A549 (cell line): ENCODE measurements around the gene OR10AD1. TPM values are rescaled to one million over a fixed set of nuclear protein-coding genes. Genes with fewer than 3 reads are reported as not detected.

Experiments
- ATAC-seq, 2 experiments: fragments of 200-7000 bp in 1 of 2; fragments of >200 bp in 1 of 2; cut with Nextera tagmentation in 1 of 2; cut with Tn5 transposase in 1 of 2; 3 replicates each; pipeline versions ENCODE4 v1.8.0 to v1.9.1; 2018 to 2020; ENCODE audit warnings: mild to moderate bottlenecking in 1 of 2, moderate library complexity in 1 of 2
- CTCF ChIA-PET: fragments of 300-600 bp; sonication (Branson Sonifier 250); formaldehyde crosslinking; extraction: SDS; loops from one replicate; lab custom pipeline; 2021; ENCODE audit warnings: antibody characterized with exemption, inconsistent platforms; lab: Yijun Ruan, JAX
- POLR2A ChIA-PET: fragments of 350-600 bp; formaldehyde crosslinking; extraction: SDS; loops from one replicate; lab custom pipeline; 2021; ENCODE audit warnings: antibody characterized with exemption, inconsistent platforms; lab: Yijun Ruan, JAX
- DNase-seq, 2 experiments: peaks; one replicate each; pipeline versions ENCODE4 v3.0.0 to v3.0.0-alpha.2; 2011 to 2016; ENCODE audit warnings: low read depth in 1 of 2, low spot score in 1 of 2
- FAIRE-seq: peaks from 2 replicates; lab custom pipeline; 2011; peaks lifted over from hg19 to GRCh38; lab: Jason Lieb, UNC
- H3K27ac ChIP-seq, 2 experiments: fragments of >200 bp; sonication (Bioruptor Twin); formaldehyde crosslinking; 3 replicates each; pipeline ENCODE4 v1.5.1; 2016 to 2017
- H3K4me1 ChIP-seq: fragments of >200 bp; sonication (Bioruptor Twin); formaldehyde crosslinking; 3 replicates; pipeline ENCODE4 v1.6.1; 2016
- H3K4me2 ChIP-seq: fragments of >200 bp; sonication (Bioruptor Twin); formaldehyde crosslinking; 3 replicates; pipeline ENCODE4 v1.6.1; 2016
- H3K4me3 ChIP-seq: fragments of >200 bp; sonication (Bioruptor Twin); formaldehyde crosslinking; 3 replicates; pipeline ENCODE4 v1.5.1; 2016
- H3K9me3 ChIP-seq: fragments of >200 bp; sonication (Bioruptor Twin); formaldehyde crosslinking; 3 replicates; pipeline ENCODE4 v1.6.1; 2016
- BCL3 ChIP-seq: fragments of >200 bp; sonication (Bioruptor Twin); formaldehyde crosslinking; IDR thresholded peaks from 3 replicates; pipeline ENCODE4 v1.6.1; 2016
- BHLHE40 ChIP-seq: IDR thresholded peaks from 2 replicates; pipeline ENCODE4 v1.6.1; 2012; ENCODE audit warnings: low read depth, low read length, inconsistent platforms
- CHD4 ChIP-seq: fragments of 200-600 bp; sonication (generic); IDR thresholded peaks from 2 replicates; pipeline ENCODE4 v1.6.1; 2016; ENCODE audit warnings: antibody characterized with exemption, mild to moderate bottlenecking, borderline replicate concordance
- EHMT2 ChIP-seq: fragments of 200-600 bp; sonication (generic); IDR thresholded peaks from 2 replicates; pipeline ENCODE4 v1.6.1; 2016; ENCODE audit warnings: antibody characterized with exemption, low read depth, mild to moderate bottlenecking, moderate library complexity
- ESRRA ChIP-seq: fragments of 150-350 bp; IDR thresholded peaks from 2 replicates; pipeline ENCODE4 v1.6.1; 2014; ENCODE audit warnings: mild to moderate bottlenecking, low read length, borderline replicate concordance
- FOSB ChIP-seq: fragments of 250-450 bp; sonication (Bioruptor Pico); IDR thresholded peaks from 2 replicates; pipeline ENCODE4 v1.5.0; 2020; ENCODE audit warnings: mild to moderate bottlenecking, moderate library complexity
- FOXS1 ChIP-seq: fragments of 250-450 bp; sonication (Bioruptor Pico); IDR thresholded peaks from 2 replicates; pipeline ENCODE4 v1.5.0; 2020; ENCODE audit warnings: mild to moderate bottlenecking, moderate library complexity
- HDAC2 ChIP-seq: fragments of 200-600 bp; sonication (generic); IDR thresholded peaks from 2 replicates; pipeline ENCODE4 v1.6.1; 2016
- HES2 ChIP-seq: fragments of >200 bp; sonication (Bioruptor Twin); formaldehyde crosslinking; IDR thresholded peaks from 2 replicates; pipeline ENCODE4 v1.6.1; 2016
- HOXB5 ChIP-seq: fragments of 250-450 bp; sonication (Bioruptor Pico); IDR thresholded peaks from 2 replicates; pipeline ENCODE4 v1.5.0; 2020; ENCODE audit warnings: mild to moderate bottlenecking, moderate library complexity
- KDM5A ChIP-seq: fragments of 200-600 bp; sonication (generic); IDR thresholded peaks from 2 replicates; pipeline ENCODE4 v1.6.1; 2016; ENCODE audit warnings: antibody characterized with exemption, mild to moderate bottlenecking
- MAFK ChIP-seq: fragments of 450-650 bp; IDR thresholded peaks from 2 replicates; pipeline ENCODE4 v1.6.1; 2014; ENCODE audit not compliant: partially characterized antibody
- MYC ChIP-seq: IDR thresholded peaks from 2 replicates; pipeline ENCODE4 v1.6.1; 2012; ENCODE audit warnings: mild to moderate bottlenecking, inconsistent platforms, low read length, improper control_type of control experiment, borderline replicate concordance
- NFE2L2 ChIP-seq: fragments of 150-350 bp; conservative IDR thresholded peaks from 2 replicates; pipeline ENCODE4 v1.6.1; 2014; ENCODE audit warnings: low read length
- NPAS2 ChIP-seq: fragments of 250-450 bp; sonication (Bioruptor Pico); IDR thresholded peaks from 2 replicates; pipeline ENCODE4 v1.8.0; 2022; ENCODE audit warnings: mild to moderate bottlenecking, moderate library complexity, borderline replicate concordance
- PHF8 ChIP-seq: fragments of 200-600 bp; sonication (generic); IDR thresholded peaks from 2 replicates; pipeline ENCODE4 v1.6.1; 2016; ENCODE audit warnings: low read depth, mild to moderate bottlenecking, antibody characterized with exemption, moderate library complexity, borderline replicate concordance
- POLR2AphosphoS2 ChIP-seq: conservative IDR thresholded peaks from 2 replicates; pipeline ENCODE4 v1.6.1; 2012; ENCODE audit warnings: low read length, improper control_type of control experiment, inconsistent platforms
- RCOR1 ChIP-seq: fragments of 150-350 bp; IDR thresholded peaks from 2 replicates; pipeline ENCODE4 v1.6.1; 2014; ENCODE audit warnings: antibody characterized with exemption, low read length, low read depth
- REST ChIP-seq: fragments of 200-600 bp; sonication (generic); IDR thresholded peaks from 2 replicates; pipeline ENCODE4 v1.6.1; 2016; ENCODE audit warnings: antibody characterized with exemption, mild to moderate bottlenecking, moderate library complexity
- RNF2 ChIP-seq: fragments of 200-600 bp; sonication (generic); IDR thresholded peaks from 2 replicates; pipeline ENCODE4 v1.6.1; 2016; ENCODE audit warnings: low read depth, mild to moderate bottlenecking, antibody characterized with exemption, moderate library complexity, borderline replicate concordance
- TFCP2L1 ChIP-seq: fragments of 250-450 bp; sonication (Bioruptor Pico); IDR thresholded peaks from 2 replicates; pipeline ENCODE4 v1.5.0; 2021; ENCODE audit warnings: mild to moderate bottlenecking
- ZNF302 ChIP-seq: fragments of 250-450 bp; sonication (Bioruptor Pico); IDR thresholded peaks from 2 replicates; pipeline ENCODE4 v1.9.0; 2021; ENCODE audit warnings: inconsistent platforms, mild to moderate bottlenecking, moderate library complexity
- WGBS: methylation state at CpG from one replicate; pipeline ENCODE4 v1.1.6; 2017; ENCODE audit errors: missing lambda C conversion rate; 5-methylcytosine and 5-hydroxymethylcytosine counted together
- polyA plus RNA-seq, 4 experiments: library from polyadenylated mRNA; depleted of rRNA in 3 of 4; stranded (reverse); fragments of >200 nt; fragmentation: RNase III in 1 of 4; extraction: RNeasy Plus Mini Kit Qiagen cat#74134 plus additional on column Dnase treatment in 1 of 4; gene quantifications; 2 replicates in 3 of 4; 3 replicates in 1 of 4; pipeline ENCODE4 v1.2.3, GENCODE V29; 2011 to 2017
- TF ChIP-seq, protein P1 (sequence below): fragments of 150-350 bp; IDR thresholded peaks from 2 replicates; pipeline ENCODE4 v1.6.1; 2014; ENCODE audit warnings: low read depth, mild to moderate bottlenecking, low read length

OR10AD1 gene
- polyA plus RNA-seq, 2 of the 4 experiments (the other 2 are of a cell fraction) = not detected

GRCh38 chr12:48182631-48183030 lies 20.5 kb downstream of the OR10AD1 start:
- no peaks in the 10 kb centered on the region for H3K9me3 ChIP-seq
- ATAC-seq = no peak
- TF ChIP-seq HDAC2 (no peak), FOXS1 (CRISPR knock-in tag) (no peak), ZNF302 (no peak), MAFK (no peak), RNF2 (no peak), MYC (no peak), NFE2L2 (no peak), EHMT2 (no peak), POLR2AphosphoS2 (no peak), BCL3 (no peak), TFCP2L1 (no peak), NPAS2 (CRISPR knock-in tag) (no peak), KDM5A (no peak), CHD4 (no peak), PHF8 (no peak)
- TF ChIP-seq, all 56 proteins: peak for 0
- H3K4me3 ChIP-seq = peak overlapping the region; percentile 64
- peak overlapping the region; percentile 81 for H3K4me2 ChIP-seq
- FAIRE-seq (no peak), DNase-seq (no peak)
- CTCF ChIA-PET = interaction anchor here (0.7 to 5.7 kb wide), 13 partner anchors 9 to 445 kb away, joined by 3 to 63 read pairs (median 4); no protein-coding TSS in a partner anchor
- POLR2A ChIA-PET = interaction anchor here (0.6 to 1.0 kb wide), 4 partner anchors 12 to 362 kb away, joined by 3 to 6 read pairs (median 4); partner anchors contain the start of gene ASB8
- WGBS = 24% methylated on average over 7 of the region's 7 CpGs
- peaks cover 7% of the 10 kb centered on the region; the same call in 2 of the 3 replicates for H3K4me1 ChIP-seq
- peak overlapping the region; percentile 64 to 84; a peak in 5 of 6 replicates for H3K27ac ChIP-seq

- Histone ChIP-seq H3K4me3 (no peak overlapping the region), H3K9me3 (no peaks in the 10 kb centered on the region), H3K4me1 (peaks cover 10% of the 10 kb centered on the region; the same call in 2 of the 3 replicates), H3K4me2 (no peak overlapping the region), H3K27ac (no peak overlapping the region)
- FAIRE-seq (no peak), ATAC-seq (no peak), DNase-seq (no peak)
- WGBS = 45% methylated on average over 2 of the region's 2 CpGs
- TF ChIP-seq NPAS2 (CRISPR knock-in tag) (no peak), ESRRA (no peak), FOSB (CRISPR knock-in tag) (no peak), BHLHE40 (no peak), RCOR1 (no peak), HOXB5 (CRISPR knock-in tag) (no peak), REST (no peak), CHD4 (no peak), HES2 (no peak)
- TF ChIP-seq, protein P1, sequence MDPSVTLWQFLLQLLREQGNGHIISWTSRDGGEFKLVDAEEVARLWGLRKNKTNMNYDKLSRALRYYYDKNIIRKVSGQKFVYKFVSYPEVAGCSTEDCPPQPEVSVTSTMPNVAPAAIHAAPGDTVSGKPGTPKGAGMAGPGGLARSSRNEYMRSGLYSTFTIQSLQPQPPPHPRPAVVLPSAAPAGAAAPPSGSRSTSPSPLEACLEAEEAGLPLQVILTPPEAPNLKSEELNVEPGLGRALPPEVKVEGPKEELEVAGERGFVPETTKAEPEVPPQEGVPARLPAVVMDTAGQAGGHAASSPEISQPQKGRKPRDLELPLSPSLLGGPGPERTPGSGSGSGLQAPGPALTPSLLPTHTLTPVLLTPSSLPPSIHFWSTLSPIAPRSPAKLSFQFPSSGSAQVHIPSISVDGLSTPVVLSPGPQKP = no peak
- CTCF ChIA-PET = interaction anchor here (0.7 to 3.0 kb wide), 5 partner anchors 8 to 437 kb away, joined by 5 to 15 read pairs (median 14); no protein-coding TSS in a partner anchor
- POLR2A ChIA-PET = no interaction called here
Observed at GRCh38 chr12:48180857-48181495, 22.1 kb downstream of the OR10AD1 start.
